Renal cortex interstitium (tissue), 11 donors: ENCODE data around the gene NLRC5. TPM values are rescaled to one million over a fixed set of nuclear protein-coding genes. Genes with fewer than 3 reads are reported as not detected.
"Not testable (repeated sequence)": the region's sequence is repeated elsewhere in the genome, so short reads cannot be mapped to it uniquely, and the experiment has no call there.

Source experiments
- DNase-seq, 11 donors: peaks; one replicate each; pipeline ENCODE4 v3.0.0-alpha.2; 2013; ENCODE audit warnings: low read depth in 9 of 11, low spot score in 4 of 11; ENCODE audit errors: extremely low read depth in 1 of 11
- polyA plus RNA-seq, 3 donors: library from polyadenylated mRNA; unstranded; fragments of 120-200 nt; gene quantifications; one replicate each; pipeline ENCODE4 v1.2.1, GENCODE V29; 2013; ENCODE audit not compliant: insufficient read length in 3 of 3

Gene NLRC5
- polyA plus RNA-seq, 3 donors: 2.3 to 4.2 (median 2.6) TPM

GRCh38 chr16:57083485-57084126 is 94.2 kb downstream of the NLRC5 start:
- DNase-seq: no peak

GRCh38 chr16:57084257-57084770 is 95.0 kb downstream of the NLRC5 start:
- DNase-seq: peak in 7 of 11 donors; percentile 42 to 73 (median 56)

- no peak for DNase-seq
These were observed 95.6 kb downstream of the NLRC5 start for GRCh38 chr16:57084996-57085395.

GRCh38 chr16:57087003-57087402 is 97.6 kb downstream of the NLRC5 start:
- no peak for DNase-seq

GRCh38 chr16:57089406-57089805 is 100.0 kb downstream of the NLRC5 start:
- DNase-seq: peak in 1 of 11 donors; percentile 36

- DNase-seq: peak in 2 of 11 donors; percentile 13 to 24
These were observed 102.0 kb downstream of the NLRC5 start for GRCh38 chr16:57091200-57091974.

- peak in 4 of 11 donors; percentile 46 to 60 (median 53) for DNase-seq
These were observed 102.8 kb downstream of the NLRC5 start, which contains the start of gene CPNE2 for GRCh38 chr16:57091975-57092785. Gene CPNE2, plus strand, starts transcription at chr16:57092583. Its CDS starts 18,160 bp downstream, at chr16:57110743.

GRCh38 chr16:57092786-57093411 is 103.5 kb downstream of the NLRC5 start:
- DNase-seq: peak in 1 of 11 donors; percentile 23

GRCh38 chr16:57093666-57094564 is 104.6 kb downstream of the NLRC5 start:
- no peak for DNase-seq

- no peak for DNase-seq
These were observed 105.6 kb downstream of the NLRC5 start for GRCh38 chr16:57094911-57095310.

GRCh38 chr16:57096192-57096591 is 106.8 kb downstream of the NLRC5 start:
- no peak for DNase-seq

GRCh38 chr16:57096793-57097192 is 107.4 kb downstream of the NLRC5 start:
- DNase-seq: no peak

- DNase-seq: no peak
These were observed 109.0 kb downstream of the NLRC5 start for GRCh38 chr16:57098188-57098841.

GRCh38 chr16:57099965-57100364 is 110.6 kb downstream of the NLRC5 start:
- DNase-seq: not testable (repeated sequence)

- DNase-seq: no peak
These were observed 111.1 kb downstream of the NLRC5 start for GRCh38 chr16:57100445-57100844.

- no peak for DNase-seq
These were observed 113.8 kb downstream of the NLRC5 start for GRCh38 chr16:57102888-57103851.
